NCI-H2081 treated with DMSO at 0.1 percent for 48 hours (cell line): Measurements from ENCODE around the gene YTHDF2.

Experiments used
- DNase-seq: peaks from one replicate; lab custom pipeline; 2025; lab: John Stamatoyannopoulos, UW

The YTHDF2 gene

GRCh38 chr1:28801461-28801860 lies 64.7 kb downstream of the YTHDF2 start:
- DNase-seq, result no peak

- no peak for DNase-seq
Observed at GRCh38 chr1:28803051-28803450, 66.3 kb downstream of the YTHDF2 start.

- DNase-seq, result no peak
Observed at GRCh38 chr1:28803662-28804061, 66.9 kb downstream of the YTHDF2 start.

- DNase-seq, result no peak
Observed at GRCh38 chr1:28804071-28804470, 67.3 kb downstream of the YTHDF2 start.

GRCh38 chr1:28807046-28807445 lies 70.3 kb downstream of the YTHDF2 start:
- no peak for DNase-seq

- no peak for DNase-seq
Observed at GRCh38 chr1:28807986-28808385, 71.2 kb downstream of the YTHDF2 start.

GRCh38 chr1:28811369-28811765 lies 74.6 kb downstream of the YTHDF2 start:
- DNase-seq, result no peak

GRCh38 chr1:28811766-28812668 lies 75.3 kb downstream of the YTHDF2 start, which contains the start of gene OPRD1:
Gene OPRD1, plus strand, starts transcription at chr1:28812170. Its CDS starts 214 bp downstream, at chr1:28812384.
- no peak for DNase-seq

- DNase-seq, result no peak
Observed at GRCh38 chr1:28812669-28813468, 76.1 kb downstream of the YTHDF2 start.

- no peak for DNase-seq
Observed at GRCh38 chr1:28813931-28814465, 77.3 kb downstream of the YTHDF2 start.

GRCh38 chr1:28815533-28816185 lies 78.9 kb downstream of the YTHDF2 start:
- no peak for DNase-seq

- DNase-seq, result no peak
Observed at GRCh38 chr1:28817133-28817532, 80.4 kb downstream of the YTHDF2 start.

GRCh38 chr1:28819020-28819419 lies 82.3 kb downstream of the YTHDF2 start:
- DNase-seq, result no peak
